GM18907 (cell line): ENCODE data around the gene LAPTM5.

Source experiments
- ATAC-seq: cut with Tn5 transposase; IDR thresholded peaks from one replicate; pipeline ENCODE4 v1.9.1; 2021; ENCODE audit warnings: mild to moderate bottlenecking, moderate library complexity; ENCODE audit not compliant: unreplicated experiment

Gene LAPTM5

GRCh38 chr1:30732277-30732996, 25.1 kb downstream of the LAPTM5 start:
- peak; percentile 66 for ATAC-seq

DNA sequence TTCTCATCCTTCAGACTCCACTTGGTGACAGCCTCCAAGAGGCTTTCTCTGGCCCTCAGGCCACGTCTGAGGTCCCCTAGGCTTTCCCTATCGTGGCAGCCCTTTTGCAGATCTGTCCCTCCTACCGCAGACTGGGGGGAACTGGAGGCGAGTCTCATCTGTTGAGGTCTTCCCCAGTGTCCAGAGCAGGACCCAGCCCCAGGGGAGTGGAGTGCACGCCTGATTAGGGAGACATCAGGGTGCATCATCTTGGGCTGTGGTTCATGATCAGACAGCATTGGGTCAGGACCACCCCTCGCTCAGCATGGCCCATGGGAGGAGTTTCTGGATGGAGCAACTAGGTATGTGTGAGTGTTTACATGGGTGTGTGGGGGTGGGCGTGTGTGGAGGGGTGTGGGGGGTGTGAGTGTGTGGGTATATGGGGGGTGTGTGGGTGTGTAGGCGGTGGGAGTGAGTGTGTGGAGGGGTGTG, 25.7 kb downstream of the LAPTM5 start:
- ATAC-seq: no peak

GRCh38 chr1:30731109-30731805, 26.3 kb downstream of the LAPTM5 start:
- no peak for ATAC-seq

DNA sequence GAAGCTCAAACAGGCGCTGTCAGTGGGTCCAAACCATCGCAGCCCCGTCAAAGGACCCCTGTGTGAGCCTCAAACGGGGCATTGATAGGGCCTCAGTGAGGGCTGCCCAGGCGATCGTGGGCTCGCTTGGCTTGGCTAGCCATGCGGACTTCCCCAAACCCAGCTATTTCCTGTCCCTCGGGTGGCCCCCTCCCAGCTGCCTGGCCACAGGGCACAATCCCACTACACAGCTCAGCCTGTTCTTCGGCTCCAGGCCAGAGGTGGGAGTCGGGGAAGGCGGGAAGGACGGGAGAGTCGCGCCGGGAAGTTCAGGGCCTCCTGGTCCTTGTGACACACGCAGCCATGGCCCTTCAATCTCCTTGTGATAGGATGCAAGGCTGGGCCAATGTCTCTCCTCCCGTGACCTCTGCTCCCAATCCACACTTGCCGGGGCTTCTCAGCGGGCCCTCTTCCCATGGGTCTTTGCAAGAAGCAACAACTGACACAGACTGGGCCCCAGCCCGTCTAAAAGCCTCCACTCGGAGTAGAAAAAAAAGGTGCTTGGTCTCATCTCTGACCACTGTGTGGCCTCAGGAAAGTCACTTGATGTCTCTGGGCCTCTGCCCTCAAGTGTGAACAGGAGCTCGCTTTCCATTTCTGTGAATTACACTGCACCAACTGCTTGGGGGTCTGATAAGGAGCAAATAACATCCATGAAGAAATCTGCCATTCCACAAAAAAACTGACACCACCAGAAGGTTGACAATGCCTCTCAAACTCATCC, 27.0 kb downstream of the LAPTM5 start:
- ATAC-seq: peak; percentile 30

DNA sequence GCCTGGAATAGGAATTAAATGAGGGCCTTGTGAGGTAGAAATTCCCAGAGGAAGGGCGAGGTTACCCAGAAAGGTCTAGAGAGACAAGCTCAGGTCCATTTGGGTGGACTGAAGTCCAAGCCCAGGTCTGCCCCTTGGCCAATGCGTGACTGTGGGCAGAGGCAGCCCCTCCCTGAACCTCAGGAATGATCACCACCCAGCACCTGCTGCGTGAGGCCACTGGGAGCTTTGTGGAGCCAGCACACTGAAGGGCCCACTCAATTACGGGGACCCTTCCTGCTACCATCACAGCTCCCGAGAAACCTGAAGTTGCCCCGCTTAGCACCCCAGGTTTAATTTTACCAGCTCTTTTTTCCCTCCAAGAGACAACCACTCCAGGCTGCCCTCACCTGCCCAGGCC, 27.7 kb downstream of the LAPTM5 start:
- no peak for ATAC-seq

DNA sequence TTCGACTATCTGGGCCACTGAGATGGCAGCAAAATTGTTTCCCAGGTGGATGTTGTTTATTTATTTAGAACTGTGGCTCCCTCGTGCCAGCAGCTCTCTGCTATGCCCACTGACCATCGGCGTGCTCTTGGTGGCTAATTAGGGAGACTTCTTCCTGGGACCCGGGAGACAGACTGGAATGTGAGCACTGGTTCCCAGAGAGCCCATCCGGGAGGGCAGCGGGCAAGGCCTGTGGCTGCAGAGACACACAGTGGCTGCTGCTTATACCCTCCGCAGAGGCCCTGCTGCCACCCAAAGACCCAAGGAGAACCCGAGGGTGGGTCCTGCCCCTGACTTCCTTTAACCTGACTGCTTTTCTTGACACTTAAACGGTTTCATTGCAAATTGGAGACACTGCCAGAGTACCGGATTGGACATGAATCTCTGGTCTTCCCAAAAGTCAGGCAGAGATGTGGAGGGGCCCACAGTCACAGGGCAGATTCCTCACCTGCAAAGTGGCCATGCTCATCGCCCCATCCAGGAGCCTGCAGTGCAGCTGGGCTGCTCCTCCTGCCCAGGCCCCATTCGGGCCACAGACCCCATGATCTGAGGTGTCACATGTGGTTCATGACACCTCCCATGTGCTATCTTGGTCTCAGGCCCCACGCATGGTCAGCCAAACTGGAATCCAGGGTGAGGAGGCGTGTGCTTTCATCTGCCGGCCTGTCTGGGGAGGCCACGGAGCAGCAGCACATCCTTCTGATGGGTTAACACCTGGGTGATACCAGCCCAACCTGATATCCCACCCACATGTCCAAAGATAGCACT, 28.5 kb downstream of the LAPTM5 start:
- no peak for ATAC-seq

DNA sequence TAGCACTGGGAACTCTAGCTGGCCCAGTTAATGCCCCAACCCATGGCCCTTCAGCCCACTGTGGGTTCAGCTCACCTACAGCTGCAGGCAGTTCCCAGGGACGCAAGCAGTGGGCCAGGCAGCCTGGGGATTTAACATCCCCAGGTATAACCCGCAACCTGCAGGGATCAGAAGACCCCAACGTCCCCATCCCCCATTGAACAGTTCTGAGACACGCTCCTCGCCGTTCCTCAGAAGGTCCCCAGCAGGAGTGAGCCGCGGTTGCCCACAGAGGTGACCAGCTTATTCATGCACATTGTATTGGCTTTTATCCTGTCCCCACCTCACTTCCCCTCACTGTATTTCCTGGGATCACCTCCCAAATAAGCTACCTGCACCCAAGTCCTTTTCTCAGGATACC, 29.2 kb downstream of the LAPTM5 start:
- ATAC-seq: no peak

GRCh38 chr1:30727824-30728223, 29.8 kb downstream of the LAPTM5 start:
- ATAC-seq: no peak

- no peak for ATAC-seq
These were observed 30.5 kb downstream of the LAPTM5 start for GRCh38 chr1:30726773-30727684.

- no peak for ATAC-seq
These were observed 31.3 kb downstream of the LAPTM5 start for GRCh38 chr1:30726236-30726635.

DNA sequence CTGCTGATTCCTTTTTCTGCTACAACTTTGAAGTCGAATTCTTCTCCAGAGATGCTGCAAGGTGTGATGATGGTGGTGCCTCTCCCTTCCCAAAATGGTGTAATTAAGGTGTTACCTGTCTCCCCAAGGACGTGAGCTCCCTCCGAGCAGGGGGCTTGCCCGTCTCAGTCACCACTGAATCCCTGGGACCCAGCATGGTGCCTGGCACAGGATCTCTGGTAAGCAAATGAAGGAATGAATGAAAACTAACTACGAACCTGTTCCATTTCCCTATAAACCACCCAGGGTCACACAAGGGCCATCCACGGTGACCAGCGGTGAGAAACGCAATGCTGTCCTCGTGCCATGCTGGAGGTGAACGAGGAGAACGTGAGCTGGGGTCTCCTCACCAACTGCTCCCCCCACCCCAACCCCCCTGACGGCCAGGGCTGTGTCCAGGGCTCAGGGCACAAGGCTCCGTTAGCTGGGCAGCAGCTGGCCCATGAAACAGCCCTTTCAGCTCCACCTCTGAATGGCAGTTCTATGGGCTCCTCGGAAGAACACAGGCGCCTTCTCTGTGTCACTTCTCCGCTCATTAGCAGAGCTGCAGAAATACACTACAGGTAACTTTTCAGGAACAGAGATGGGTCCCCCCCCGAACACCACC, 32.0 kb downstream of the LAPTM5 start:
- no peak for ATAC-seq

GRCh38 chr1:30724655-30725421, 32.7 kb downstream of the LAPTM5 start:
- ATAC-seq: no peak

DNA sequence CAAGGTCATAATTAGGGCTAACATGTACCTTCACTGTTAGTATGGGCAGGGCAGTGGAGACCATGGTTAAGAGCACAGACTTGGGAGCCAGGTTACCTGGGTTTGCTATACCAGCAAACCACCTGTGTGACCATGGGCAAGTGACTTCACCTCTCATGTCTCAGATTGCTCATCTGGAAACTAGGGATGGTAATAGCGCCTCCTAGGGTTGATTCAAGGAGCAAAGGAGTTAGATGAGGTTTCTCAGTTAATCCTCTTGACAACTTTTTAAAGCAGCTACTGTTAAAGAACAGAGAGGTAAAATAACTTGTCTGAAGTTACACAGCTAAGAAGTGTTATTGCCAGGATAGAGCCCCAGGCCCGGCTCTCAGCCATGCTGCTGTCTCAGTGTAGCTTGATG, 33.4 kb downstream of the LAPTM5 start:
- no peak for ATAC-seq

DNA sequence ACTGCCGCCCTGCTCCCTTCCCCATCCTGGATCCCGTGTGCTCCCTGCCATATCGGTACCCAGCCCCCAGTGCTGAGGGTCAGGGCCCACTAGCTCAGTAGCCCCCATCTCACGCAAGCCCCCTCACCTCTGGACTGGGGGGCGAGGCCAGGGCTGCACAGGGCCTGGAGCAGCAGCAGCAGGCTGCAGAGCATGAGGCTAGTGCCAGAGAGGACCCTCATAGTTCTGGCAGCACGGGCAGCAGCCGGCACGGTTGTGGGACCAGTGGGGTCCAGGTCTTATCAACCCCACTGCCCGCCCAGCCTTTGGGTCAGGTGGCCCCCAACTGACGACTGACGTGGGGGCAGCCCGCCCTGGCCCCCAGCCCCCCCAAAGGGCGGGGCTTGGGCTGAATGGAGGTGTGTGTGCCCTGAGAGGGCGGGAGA, 34.2 kb downstream of the LAPTM5 start, which contains the start of gene MATN1:
Gene MATN1 (minus strand): TSS at position 255 of the 425 bp plus-strand sequence. CDS start 34 bp downstream, at position 221.
- no peak for ATAC-seq

DNA sequence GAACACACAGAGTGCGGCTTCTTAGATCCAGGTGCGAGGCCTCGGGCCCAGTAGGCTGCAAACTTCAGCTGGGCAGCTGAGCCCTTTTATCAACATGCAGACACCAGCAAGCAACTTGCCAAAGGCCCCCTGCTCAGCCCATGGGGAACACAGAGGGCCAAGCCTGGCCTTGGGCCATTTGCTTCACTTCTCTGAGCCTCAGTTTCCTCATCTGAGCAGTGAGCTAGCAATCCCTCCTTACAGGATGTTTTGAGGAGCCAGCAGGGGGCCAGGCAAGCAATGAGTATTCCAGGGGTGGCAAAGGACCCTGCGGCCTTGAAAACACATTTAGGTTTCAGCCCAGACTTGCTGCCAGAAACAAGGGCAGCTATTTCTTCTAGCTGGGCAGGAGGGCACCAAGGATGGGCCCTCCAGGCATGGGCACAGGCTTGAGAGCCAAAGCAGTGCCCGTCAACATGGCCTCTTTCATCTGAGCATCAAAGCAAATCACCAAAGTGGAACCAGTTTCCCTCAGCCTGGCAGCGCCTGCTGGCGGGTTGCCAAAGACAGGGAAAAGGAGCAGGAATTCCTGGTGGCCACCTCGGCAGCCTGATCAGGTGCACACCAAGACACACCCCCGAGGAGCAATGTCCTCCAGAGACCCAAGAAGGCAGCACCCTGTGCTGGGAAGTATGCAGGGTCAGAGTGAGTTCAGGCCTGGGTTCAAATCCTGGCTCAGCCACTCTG, 35.6 kb downstream of the LAPTM5 start:
- no peak for ATAC-seq

- no peak for ATAC-seq
These were observed 36.2 kb downstream of the LAPTM5 start for GRCh38 chr1:30721341-30721793.
